Measurements from ENCODE around the gene BOD1. TPM values are rescaled to one million over a fixed set of nuclear protein-coding genes. Genes with fewer than 3 reads are reported as not detected.

BOD1 gene
- total and polyA plus RNA-seq, 10 of the 15 experiments (the other 5 are each of a cell fraction or from before 2014, with no cell fraction given) = 14.1 to 35.8 (median 29.6) TPM

DNA sequence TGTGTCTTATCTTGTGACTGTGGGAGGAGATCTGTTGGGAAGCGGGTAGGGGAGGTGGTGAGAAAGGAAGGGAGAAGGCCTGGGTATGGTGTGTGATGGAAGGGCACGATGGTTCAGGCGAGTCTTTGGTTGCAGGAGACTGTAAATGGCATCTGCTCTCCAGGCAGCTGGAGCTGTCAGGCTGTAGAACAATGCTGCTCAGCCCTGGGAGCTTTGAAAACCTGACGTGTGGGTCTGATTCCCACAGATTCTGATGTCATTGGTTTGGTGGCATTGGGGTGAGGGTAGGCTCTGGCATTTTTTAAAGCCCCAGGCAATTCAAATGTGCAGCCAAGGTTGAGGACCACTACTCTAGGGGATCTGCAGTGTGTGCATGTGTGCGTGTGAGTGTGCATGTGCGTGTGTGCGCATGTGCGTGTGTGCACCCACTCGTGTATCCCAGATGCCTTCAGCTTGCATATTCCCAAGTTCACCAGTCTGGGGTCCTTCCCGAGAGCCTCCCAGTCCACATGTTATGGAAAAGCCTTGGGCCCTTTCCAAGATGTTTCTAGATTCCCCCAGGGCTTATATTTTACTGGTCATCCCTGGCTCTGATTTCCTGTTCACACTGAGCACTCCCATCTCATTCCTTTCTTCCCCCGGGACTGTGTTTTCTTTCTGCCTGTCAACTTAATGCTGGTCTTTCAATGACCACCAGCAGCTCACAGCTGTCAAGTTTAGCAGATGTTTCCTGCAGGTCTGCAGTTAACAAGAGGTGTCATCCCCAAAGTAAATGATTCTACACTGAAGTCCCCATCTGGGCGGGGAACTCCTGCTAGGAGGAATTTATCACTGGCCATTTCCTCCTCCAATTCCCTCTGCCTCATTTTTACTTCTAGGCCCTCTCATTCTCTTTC, 34.0 kb downstream of the BOD1 start:
- Histone ChIP-seq H3K9ac (ENCODE audit: control insufficient read depth, insufficient read depth, low read length) (no peak overlapping the region), H3K27ac (ENCODE audit: control insufficient read depth, insufficient read depth) (no peak overlapping the region), H3K27me3 (replicated peaks in 1 of 2; ENCODE audit: control insufficient read depth in 2 of 2, insufficient read depth in 2 of 2, low read length in 1 of 2) (no peaks in the 10 kb centered on the region; a peak in 1 of 4 replicates), H3K9me3 (replicated peaks; ENCODE audit: control insufficient read depth, insufficient read depth, low read length) (peaks cover 5% of the 10 kb centered on the region; the same call in 2 of the 3 replicates), H3K36me3 (ENCODE audit: control insufficient read depth in 2 of 2, insufficient read depth in 2 of 2, low read length in 1 of 2) (no peaks in the 10 kb centered on the region), H3K4me2 (ENCODE audit: control insufficient read depth, insufficient read depth) (no peak overlapping the region), H3K79me2 (ENCODE audit: control insufficient read depth, insufficient read depth, low read length) (no peaks in the 10 kb centered on the region), H4K20me1 (ENCODE audit: control insufficient read depth, insufficient read depth) (no peaks in the 10 kb centered on the region), H3K4me3 (no peak overlapping the region), H2AFZ (ENCODE audit: control insufficient read depth, low read depth, low read length) (no peak overlapping the region), H3K4me1 (ENCODE audit: control insufficient read depth, insufficient read depth, low read length) (no peaks in the 10 kb centered on the region)
- in situ Hi-C loops (cut with MboI) (loop anchor here (10.0 kb wide), 1 partner anchor 598 kb away; the partner anchor contains the start of gene ATP6V0E1), intact Hi-C loops (cut with micrococcal nuclease; ENCODE audit: unreplicated experiment) (no loop called here)
- DNase-seq (ENCODE audit: low read depth, low spot score) (no peak), ATAC-seq (no peak), FAIRE-seq (no peak)
- ChIA-PET RAD21 (ENCODE audit: unreplicated experiment) (interaction anchor here (1.0 kb wide), 1 partner anchor 34 kb away, joined by 3 read pairs; the partner anchor contains the start of gene BOD1), CTCF (interaction anchor here (0.7 to 2.3 kb wide), 13 partner anchors 8 to 398 kb away, joined by 3 to 14 read pairs (median 4); partner anchors contain the start of gene BOD1), POLR2A (no interaction called here), SMC1A (ENCODE audit: uncharacterized antibody, unreplicated experiment) (no interaction called here)
- BruUV-seq (replicated peaks) = no TSS peak
- WGBS (ENCODE audit: insufficient coverage, insufficient replicate concordance, low lambda C conversion rate, missing lambda C conversion rate) = 54% methylated on average over 12 of the region's 12 CpGs
- no peak for TF ChIP-seq ZNF687 (IDR thresholded peaks at IDR 0.05)
- TF ChIP-seq ETV6 (conservative IDR thresholded peaks at IDR 0.05 in 1 of 2, IDR thresholded peaks at IDR 0.05 in 1 of 2; ENCODE audit: borderline replicate concordance in 1 of 2, low read depth in 1 of 2) = no peak
- TF ChIP-seq CHD2 (IDR thresholded peaks at IDR 0.05; ENCODE audit: borderline replicate concordance, low read depth, low read length) = no peak
- no peak for TF ChIP-seq RUNX3 (IDR thresholded peaks at IDR 0.05; ENCODE audit: low read length)
- no peak for TF ChIP-seq NKRF (conservative IDR thresholded peaks at IDR 0.05)
- TF ChIP-seq TBL1XR1 (IDR thresholded peaks at IDR 0.05; ENCODE audit: low read depth, low read length) = no peak
- no peak for TF ChIP-seq NFYB (IDR thresholded peaks at IDR 0.05; ENCODE audit: insufficient read depth, low read depth, low read length)
- no peak for TF ChIP-seq PAX8 (IDR thresholded peaks at IDR 0.05)
- TF ChIP-seq, protein P1, sequence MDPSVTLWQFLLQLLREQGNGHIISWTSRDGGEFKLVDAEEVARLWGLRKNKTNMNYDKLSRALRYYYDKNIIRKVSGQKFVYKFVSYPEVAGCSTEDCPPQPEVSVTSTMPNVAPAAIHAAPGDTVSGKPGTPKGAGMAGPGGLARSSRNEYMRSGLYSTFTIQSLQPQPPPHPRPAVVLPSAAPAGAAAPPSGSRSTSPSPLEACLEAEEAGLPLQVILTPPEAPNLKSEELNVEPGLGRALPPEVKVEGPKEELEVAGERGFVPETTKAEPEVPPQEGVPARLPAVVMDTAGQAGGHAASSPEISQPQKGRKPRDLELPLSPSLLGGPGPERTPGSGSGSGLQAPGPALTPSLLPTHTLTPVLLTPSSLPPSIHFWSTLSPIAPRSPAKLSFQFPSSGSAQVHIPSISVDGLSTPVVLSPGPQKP (IDR thresholded peaks at IDR 0.05; ENCODE audit: low read depth, low read length) = no peak
- TF ChIP-seq RAD21 (IDR thresholded peaks at IDR 0.05; ENCODE audit: insufficient read depth, low read depth, low read length) = no peak
- TF ChIP-seq SUZ12 (IDR thresholded peaks at IDR 0.05; ENCODE audit: unreplicated experiment) = no peak
- no peak for TF ChIP-seq BCL3 (IDR thresholded peaks at IDR 0.05; ENCODE audit: borderline replicate concordance, insufficient read depth, low read depth, low read length, poor library complexity, severe bottlenecking)

Data from GM12878 (cell line).